Panc1 (cell line): ENCODE measurements around the gene TSPO2.

Experiments used
- CTCF ChIP-seq: fragments of 450-650 bp; IDR thresholded peaks from 2 replicates; pipeline ENCODE4 v1.5.1; 2017; ENCODE audit warnings: mild to moderate bottlenecking
- POLR2AphosphoS5 ChIP-seq: IDR thresholded peaks from 2 replicates; pipeline ENCODE4 v1.6.1; 2012; ENCODE audit warnings: mild to moderate bottlenecking, low read depth, low read length, moderate library complexity
- TCF7L2 ChIP-seq: IDR thresholded peaks from 2 replicates; pipeline ENCODE4 v1.6.1; 2011; ENCODE audit warnings: mild to moderate bottlenecking, low read depth, low read length, inconsistent platforms

DNA sequence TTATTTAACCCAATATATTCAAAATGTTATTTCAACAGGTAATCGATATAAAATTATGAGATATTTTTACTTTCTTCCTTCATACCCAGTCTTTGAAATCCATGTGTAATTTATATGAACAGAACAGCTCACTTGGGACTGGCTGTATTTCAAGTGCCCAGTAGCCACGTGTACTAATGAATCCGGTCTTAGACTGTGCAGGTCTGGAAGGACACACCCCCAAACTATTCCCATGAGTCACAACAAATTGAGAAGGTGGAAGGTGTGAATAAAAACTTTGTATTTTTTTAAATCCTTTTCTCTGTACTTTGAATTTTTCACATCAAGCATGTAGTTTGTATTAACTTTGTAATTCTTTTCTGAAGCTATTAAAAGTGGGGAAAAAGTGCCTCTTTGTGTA, 6.1 kb upstream of the TSPO2 start:
- TF ChIP-seq CTCF (no peak), TCF7L2 (no peak), POLR2AphosphoS5 (no peak)
